SKM-1 treated with dmso at 0.1 percent for 144 hours (cell line): ENCODE data around the gene MOGAT3.

ENCODE experiments used
- DNase-seq: peaks from one replicate; lab custom pipeline; 2025; ENCODE audit not compliant: unreplicated experiment; lab: John Stamatoyannopoulos, UW

Gene MOGAT3

GRCh38 chr7:101162551-101163278 is 38.1 kb downstream of the MOGAT3 start:
- DNase-seq: peak; percentile 36

DNA sequence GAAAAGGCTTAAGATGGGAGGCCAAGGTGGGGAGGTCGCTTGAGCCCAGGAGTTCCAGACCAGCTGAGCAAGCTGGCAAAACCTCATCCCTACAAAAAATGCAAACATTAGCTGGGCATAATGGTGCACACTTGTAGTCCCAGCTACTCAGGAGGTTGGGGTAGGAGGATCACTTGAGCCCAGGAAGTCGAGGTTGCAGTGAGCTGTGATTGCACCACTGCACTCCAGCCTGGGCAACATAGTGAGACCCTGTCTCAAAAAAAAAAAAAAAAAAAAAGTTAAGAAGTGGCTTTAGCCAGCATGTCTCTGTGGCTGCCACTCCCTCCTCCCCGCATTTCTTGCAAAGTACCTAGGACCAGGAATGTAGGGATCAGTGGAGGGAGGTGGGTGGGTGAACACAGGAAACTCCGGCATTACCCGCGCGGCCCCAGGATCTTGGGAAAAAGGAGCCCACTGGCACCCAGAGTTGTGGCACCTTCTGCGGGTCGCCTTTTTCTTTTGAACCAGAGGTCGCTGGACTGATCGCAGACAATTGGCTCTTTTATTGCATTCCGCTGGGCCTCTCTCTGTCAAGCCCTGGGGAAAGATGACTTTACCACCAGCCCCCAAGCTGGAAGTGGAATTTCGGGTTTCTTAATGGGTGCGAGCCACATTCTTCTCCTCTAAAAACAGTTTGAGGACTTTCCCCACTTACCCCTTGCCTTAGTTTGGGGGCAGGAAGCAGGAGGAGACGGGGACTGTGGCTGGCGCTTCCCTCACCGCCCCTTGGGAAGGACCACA is 39.0 kb downstream of the MOGAT3 start:
- no peak for DNase-seq

- no peak for DNase-seq
These were observed 39.9 kb downstream of the MOGAT3 start for GRCh38 chr7:101160910-101161309.

DNA sequence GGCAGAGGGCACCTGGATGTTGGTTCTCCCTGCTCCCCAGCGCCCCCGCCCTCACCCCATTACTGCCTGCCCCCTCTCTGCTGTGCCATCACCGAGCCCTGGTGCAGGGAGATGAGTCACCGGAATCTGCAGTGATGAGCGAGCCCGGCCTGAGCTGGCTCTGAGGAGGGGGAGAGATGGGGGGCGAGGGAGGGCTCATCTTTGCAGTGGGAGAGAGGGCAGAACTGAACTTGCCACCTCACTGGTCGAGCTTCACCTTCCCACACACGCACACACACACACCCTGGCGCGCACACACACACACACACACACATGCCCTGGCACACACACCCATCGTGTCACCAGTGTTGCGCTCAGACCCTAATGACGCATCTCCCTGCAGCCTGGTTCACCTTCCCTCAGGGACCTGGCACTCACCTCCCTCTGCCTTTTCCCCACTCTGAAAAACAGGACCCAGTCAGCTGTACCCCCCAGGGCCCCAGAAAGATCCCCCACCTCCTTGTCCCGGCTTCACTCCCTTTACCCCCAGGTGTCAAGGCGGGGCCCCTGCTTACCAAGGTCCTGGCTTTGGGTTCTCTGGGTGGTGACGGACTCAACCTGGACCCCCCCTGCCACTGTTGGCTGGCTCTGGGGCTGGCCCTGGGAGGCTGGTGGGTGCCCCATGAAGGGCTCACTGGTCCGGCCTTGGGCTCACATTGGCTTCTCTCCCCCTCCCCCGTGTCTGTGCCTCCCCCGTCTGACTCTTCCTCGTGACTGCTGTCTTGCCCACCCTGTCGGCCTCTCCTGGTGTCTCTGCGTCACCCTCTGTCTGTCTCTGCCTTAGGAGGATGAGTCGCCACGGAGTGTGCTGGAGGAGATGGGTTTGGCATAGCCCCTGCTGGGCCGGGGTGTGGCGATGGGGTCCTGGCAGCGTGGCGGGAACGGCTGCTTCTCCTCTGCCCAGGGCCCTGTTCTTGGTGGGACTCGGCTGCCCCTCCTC is 40.9 kb downstream of the MOGAT3 start:
- no peak for DNase-seq

GRCh38 chr7:101156866-101157589 is 43.8 kb downstream of the MOGAT3 start:
- DNase-seq: no peak

DNA sequence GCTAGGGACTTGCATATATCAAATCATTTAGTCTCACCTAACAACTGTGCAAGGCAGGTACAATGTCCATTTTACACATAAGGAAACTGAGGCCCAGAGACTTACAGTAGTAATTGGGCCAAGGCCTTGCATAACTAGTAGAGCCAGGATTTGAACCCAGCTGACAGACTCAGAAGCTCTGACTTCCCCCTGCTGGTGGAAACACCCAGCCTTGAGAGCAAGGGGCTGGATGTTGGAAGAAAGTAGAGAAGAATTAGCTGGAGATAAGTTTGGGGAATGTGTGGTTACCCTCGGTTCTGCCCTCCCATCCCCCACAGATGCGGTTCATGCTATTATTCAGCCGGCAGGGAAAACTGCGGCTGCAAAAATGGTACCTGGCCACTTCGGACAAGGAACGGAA is 44.6 kb downstream of the MOGAT3 start:
- DNase-seq: no peak

DNA sequence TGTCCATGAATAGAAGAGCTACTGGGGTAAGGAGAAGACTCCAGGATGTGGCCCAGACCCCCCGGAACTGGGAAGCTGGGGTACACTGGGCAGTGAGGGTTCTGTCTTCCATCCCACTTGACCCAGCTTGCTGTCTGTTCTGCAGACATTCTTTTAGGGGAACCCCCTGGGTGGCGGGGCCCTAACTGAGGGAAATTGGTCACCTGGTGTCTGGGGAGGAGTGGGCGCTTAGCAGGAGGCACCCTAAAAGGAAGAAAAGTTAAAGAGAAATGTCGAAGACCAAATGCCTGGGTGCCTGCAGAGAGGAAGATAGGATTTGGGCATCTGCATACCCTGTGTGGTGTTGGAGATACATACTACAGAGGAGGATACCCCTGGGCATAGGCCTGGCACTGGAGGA is 45.5 kb downstream of the MOGAT3 start:
- DNase-seq: no peak

GRCh38 chr7:101154693-101155102 is 46.1 kb downstream of the MOGAT3 start:
- DNase-seq: no peak

GRCh38 chr7:101153969-101154692 is 46.7 kb downstream of the MOGAT3 start, which contains the start of gene AP1S1:
Gene AP1S1, plus strand, starts transcription at chr7:101154476. Its CDS starts 39 bp downstream, at chr7:101154515.
- peak; percentile 88 for DNase-seq

DNA sequence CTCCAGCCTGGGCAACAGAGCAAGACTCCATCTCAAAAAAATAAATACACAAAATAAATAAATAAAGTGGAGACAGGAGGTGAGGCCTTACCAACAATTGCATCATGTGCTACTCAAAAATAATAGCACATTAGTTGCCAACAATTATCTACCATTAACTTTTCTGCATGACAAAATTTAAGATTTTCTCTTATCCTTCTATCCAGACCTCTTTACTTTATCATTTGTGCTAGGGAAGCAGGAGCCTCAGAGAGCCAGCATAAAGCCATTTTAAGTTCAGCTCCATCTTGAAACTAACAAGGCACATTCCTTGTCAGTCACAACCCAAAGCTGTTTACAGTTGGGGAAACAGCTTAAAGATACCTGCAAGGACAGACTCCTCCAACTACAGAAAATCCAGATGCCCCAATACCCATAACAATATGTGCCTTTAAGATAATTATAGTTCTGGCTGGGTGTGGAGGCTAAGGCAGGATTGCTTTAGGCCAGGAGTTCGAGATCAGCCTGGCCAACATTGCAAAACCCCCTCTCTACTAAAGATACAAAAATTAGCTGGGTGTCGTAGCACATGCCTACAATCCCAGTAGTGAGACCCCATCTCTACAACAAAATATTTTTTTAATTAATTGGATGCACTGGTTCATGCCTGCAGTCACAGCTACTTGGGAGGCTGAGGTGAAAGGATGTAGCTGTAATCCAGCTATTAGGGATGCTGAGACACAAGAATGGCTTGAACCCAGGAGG is 48.8 kb downstream of the MOGAT3 start:
- DNase-seq: no peak
